HEK293T (cell line): Measurements from ENCODE around the gene KL.

ENCODE experiments used
- CTCF ChIA-PET: fragments of 350-600 bp; formaldehyde crosslinking; extraction: SDS; loops from one replicate; lab custom pipeline; 2021; ENCODE audit warnings: antibody characterized with exemption, inconsistent platforms; lab: Yijun Ruan, JAX
- POLR2A ChIA-PET: fragments of 350-600 bp; formaldehyde crosslinking; extraction: SDS; loops from one replicate; lab custom pipeline; 2020; ENCODE audit warnings: antibody characterized with exemption, inconsistent platforms; lab: Yijun Ruan, JAX
- DNase-seq: peaks from one replicate; pipeline ENCODE4 v3.0.0; 2012; ENCODE audit warnings: mixed read lengths; ENCODE audit errors: extremely low spot score
- ARNT ChIP-seq: fragments of 450-650 bp; IDR thresholded peaks from 2 replicates; pipeline ENCODE4 v1.6.1; 2017; ENCODE audit warnings: mild to moderate bottlenecking
- BHLHE40 ChIP-seq: fragments of 450-650 bp; IDR thresholded peaks from 2 replicates; pipeline ENCODE4 v1.6.1; 2016; ENCODE audit warnings: mild to moderate bottlenecking, moderate library complexity, borderline replicate concordance
- CTBP1 ChIP-seq: fragments of 450-650 bp; IDR thresholded peaks from 2 replicates; pipeline ENCODE4 v1.6.1; 2016; ENCODE audit warnings: borderline replicate concordance
- ELF4 ChIP-seq: fragments of 450-650 bp; IDR thresholded peaks from 2 replicates; pipeline ENCODE4 v1.6.1; 2017; ENCODE audit warnings: antibody characterized with exemption
- FOXA1 ChIP-seq: fragments of 450-650 bp; IDR thresholded peaks from 2 replicates; pipeline ENCODE4 v1.6.1; 2016; ENCODE audit warnings: mild to moderate bottlenecking
- FOXK2 ChIP-seq: fragments of 450-650 bp; IDR thresholded peaks from 2 replicates; pipeline ENCODE4 v1.6.1; 2016; ENCODE audit warnings: mild to moderate bottlenecking
- FOXM1 ChIP-seq: fragments of 450-650 bp; IDR thresholded peaks from 2 replicates; pipeline ENCODE4 v1.6.1; 2017; ENCODE audit warnings: mild to moderate bottlenecking, borderline replicate concordance
- HDGF ChIP-seq: fragments of 450-650 bp; IDR thresholded peaks from 2 replicates; pipeline ENCODE4 v1.6.1; 2017; ENCODE audit warnings: antibody characterized with exemption, borderline replicate concordance
- L3MBTL2 ChIP-seq: fragments of 450-650 bp; conservative IDR thresholded peaks from 2 replicates; pipeline ENCODE4 v1.6.1; 2016; ENCODE audit warnings: mild to moderate bottlenecking
- LEF1 ChIP-seq: fragments of 450-650 bp; IDR thresholded peaks from 2 replicates; pipeline ENCODE4 v1.6.1; 2017; ENCODE audit warnings: mild to moderate bottlenecking, borderline replicate concordance
- NFRKB ChIP-seq: fragments of 450-650 bp; IDR thresholded peaks from 2 replicates; pipeline ENCODE4 v1.6.1; 2016; ENCODE audit warnings: mild to moderate bottlenecking, moderate library complexity
- SP1 ChIP-seq: fragments of 450-650 bp; IDR thresholded peaks from 2 replicates; pipeline ENCODE4 v1.6.1; 2017
- SUZ12 ChIP-seq: fragments of 450-650 bp; IDR thresholded peaks from 2 replicates; pipeline ENCODE4 v1.6.1; 2016; ENCODE audit warnings: mild to moderate bottlenecking
- TARDBP ChIP-seq: fragments of 450-650 bp; IDR thresholded peaks from 2 replicates; pipeline ENCODE4 v1.6.1; 2016
- ZNF384 ChIP-seq: fragments of 450-650 bp; IDR thresholded peaks from 2 replicates; pipeline ENCODE4 v1.6.1; 2016
- TF ChIP-seq, protein P1 (sequence below): fragments of 450-650 bp; IDR thresholded peaks from 2 replicates; pipeline ENCODE4 v1.6.1; 2016

Gene KL

GRCh38 chr13:33033986-33034385 lies 17.8 kb downstream of the KL start:
- ChIA-PET CTCF (no interaction called here), POLR2A (no interaction called here)
- DNase-seq: no peak
- TF ChIP-seq SUZ12 (no peak), NFRKB (no peak), FOXA1 (no peak), ZNF384 (no peak), L3MBTL2 (no peak), ARNT (no peak), ELF4 (no peak), CTBP1 (no peak), SP1 (no peak), FOXK2 (no peak), BHLHE40 (no peak), FOXM1 (no peak), TARDBP (no peak)
- TF ChIP-seq, protein P1, sequence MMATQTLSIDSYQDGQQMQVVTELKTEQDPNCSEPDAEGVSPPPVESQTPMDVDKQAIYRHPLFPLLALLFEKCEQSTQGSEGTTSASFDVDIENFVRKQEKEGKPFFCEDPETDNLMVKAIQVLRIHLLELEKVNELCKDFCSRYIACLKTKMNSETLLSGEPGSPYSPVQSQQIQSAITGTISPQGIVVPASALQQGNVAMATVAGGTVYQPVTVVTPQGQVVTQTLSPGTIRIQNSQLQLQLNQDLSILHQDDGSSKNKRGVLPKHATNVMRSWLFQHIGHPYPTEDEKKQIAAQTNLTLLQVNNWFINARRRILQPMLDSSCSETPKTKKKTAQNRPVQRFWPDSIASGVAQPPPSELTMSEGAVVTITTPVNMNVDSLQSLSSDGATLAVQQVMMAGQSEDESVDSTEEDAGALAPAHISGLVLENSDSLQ: no peak

DNA sequence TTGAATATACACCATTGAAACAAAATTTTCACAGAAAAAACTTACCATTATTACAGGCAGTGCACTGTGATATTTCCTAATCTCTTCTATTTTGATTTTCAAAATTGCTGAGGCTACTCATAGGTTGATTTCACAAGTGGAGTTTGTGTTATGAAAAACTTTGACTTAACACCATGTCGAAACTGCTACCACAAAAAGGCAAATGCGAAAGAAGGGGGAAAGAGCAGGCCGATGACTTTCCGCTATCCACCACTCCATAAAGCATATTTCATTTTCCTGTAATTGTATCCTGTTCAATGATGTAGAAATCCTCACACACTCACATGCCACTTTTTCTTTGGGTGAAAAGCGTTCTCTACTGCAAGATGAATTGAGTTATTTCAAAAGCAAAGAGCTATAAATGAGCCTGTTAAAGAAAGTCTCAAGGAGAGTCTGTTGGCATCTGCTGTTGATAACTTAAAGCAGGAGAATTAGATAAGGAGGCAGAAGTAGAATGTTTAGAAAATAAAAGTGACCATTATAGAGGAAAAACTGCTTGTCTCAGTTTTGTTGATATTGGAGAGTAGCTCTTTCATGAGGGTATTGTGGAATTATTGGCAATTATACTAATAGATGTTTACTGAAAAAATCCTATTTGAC lies 18.8 kb downstream of the KL start:
- CTCF ChIA-PET: interaction anchor here (0.9 kb wide), 1 partner anchor 22 kb away, joined by 3 read pairs; no protein-coding TSS in a partner anchor
- DNase-seq: no peak
- TF ChIP-seq TARDBP (no peak), ZNF384 (no peak), NFRKB (no peak), L3MBTL2 (no peak), FOXK2 (no peak), SP1 (no peak), SUZ12 (no peak), LEF1 (no peak), ARNT (no peak), HDGF (no peak), CTBP1 (no peak), BHLHE40 (no peak), FOXM1 (no peak), FOXA1 (no peak), ELF4 (no peak)
- TF ChIP-seq, protein P1: no peak
- POLR2A ChIA-PET: no interaction called here

DNA sequence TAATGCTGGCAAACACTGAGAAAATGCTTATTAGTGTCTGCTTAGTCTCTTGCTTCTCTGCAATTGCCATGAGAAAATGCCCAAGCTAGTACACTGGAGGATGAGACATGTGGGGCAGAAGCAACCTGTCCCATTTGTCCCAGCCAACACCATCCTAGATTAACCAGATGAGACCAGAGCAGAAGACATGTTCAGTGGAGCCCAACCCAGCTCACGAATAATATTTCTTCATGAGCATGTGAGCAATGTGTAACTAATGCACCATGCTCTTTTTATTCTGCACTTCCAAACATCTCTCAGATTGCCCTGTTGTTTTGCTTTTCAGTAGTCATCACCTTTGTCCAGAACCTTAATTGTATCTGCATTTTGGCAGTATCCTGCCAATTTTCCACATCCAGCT lies 21.4 kb downstream of the KL start:
- TF ChIP-seq HDGF: no peak
- TF ChIP-seq, protein P1: no peak
- ChIA-PET CTCF (interaction anchor here (0.8 kb wide), 1 partner anchor 20 kb away, joined by 3 read pairs; no protein-coding TSS in a partner anchor), POLR2A (no interaction called here)
- DNase-seq: no peak

DNA sequence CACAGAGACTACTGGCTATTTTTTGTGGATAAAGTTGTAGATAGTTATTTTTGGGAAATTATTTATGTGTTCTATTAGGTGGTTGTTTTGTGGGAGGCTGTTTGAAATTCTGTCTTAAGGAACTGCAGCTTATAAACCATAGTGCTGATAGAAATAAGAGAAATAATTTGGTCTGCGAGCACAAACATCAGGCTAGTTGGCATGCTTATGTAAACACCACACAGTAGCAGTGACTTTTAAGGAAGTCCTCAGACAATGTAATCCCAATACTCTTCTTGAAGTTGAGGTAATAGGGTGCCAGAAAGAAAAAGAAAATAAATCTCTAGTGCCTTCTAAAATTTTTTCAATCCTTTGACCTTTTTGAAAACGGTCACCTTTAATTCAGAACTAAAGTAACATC lies 23.9 kb downstream of the KL start:
- POLR2A ChIA-PET: no interaction called here
- no peak for DNase-seq
- TF ChIP-seq FOXM1 (no peak), FOXK2 (no peak), ARNT (no peak), CTBP1 (no peak), LEF1 (no peak), ZNF384 (no peak), FOXA1 (no peak), SP1 (no peak), NFRKB (no peak), SUZ12 (no peak), HDGF (no peak)
- TF ChIP-seq, protein P1: no peak
- CTCF ChIA-PET: no interaction called here

GRCh38 chr13:33045851-33046592 lies 29.8 kb downstream of the KL start:
- CTCF ChIA-PET: no interaction called here
- TF ChIP-seq, protein P1: no peak
- TF ChIP-seq SUZ12 (no peak), BHLHE40 (no peak), L3MBTL2 (no peak), SP1 (no peak), ARNT (no peak), FOXM1 (no peak), FOXK2 (no peak), CTBP1 (no peak), FOXA1 (no peak), LEF1 (no peak), TARDBP (no peak), NFRKB (no peak), ELF4 (no peak), HDGF (no peak), ZNF384 (no peak)
- POLR2A ChIA-PET: no interaction called here
- no peak for DNase-seq
